Measurements from ENCODE around the gene PSMB4. TPM values are rescaled to one million over a fixed set of nuclear protein-coding genes. Genes with fewer than 3 reads are reported as not detected.

The PSMB4 gene
- total and polyA plus RNA-seq, 2 donors (not counting 1 experiment from before 2014, with no cell fraction given) = 201 to 334 TPM

- Histone ChIP-seq H3K9ac (ENCODE audit: low read length) (no peak overlapping the region), H3K27ac (ENCODE audit: low read length in 2 of 2) (no peak overlapping the region), H3K36me3 (replicated peaks in 1 of 2; ENCODE audit: control extremely low read depth in 1 of 2, control insufficient read depth in 1 of 2, extremely low read depth in 1 of 2, insufficient read depth in 2 of 2, low read length in 1 of 2) (no peaks in the 10 kb centered on the region), H3K27me3 (replicated peaks in 1 of 4; ENCODE audit: control extremely low read depth in 1 of 4, control insufficient read depth in 3 of 4, insufficient read depth in 4 of 4, low read length in 3 of 4) (peaks cover 0 to 4% (median 0%) of the 10 kb centered on the region in 4 experiments), H3K79me2 (ENCODE audit: control insufficient read depth, insufficient read depth, low read length) (no peaks in the 10 kb centered on the region), H3K4me3 (ENCODE audit: control extremely low read depth in 1 of 5, extremely low read depth in 1 of 5, insufficient read depth in 1 of 5, low read depth in 2 of 5, low read length in 4 of 5) (no peak overlapping the region), H3K9me3 (ENCODE audit: control extremely low read depth in 1 of 3, control insufficient read depth in 2 of 3, insufficient read depth in 1 of 3, low read length in 2 of 3) (no peaks in the 10 kb centered on the region), H4K20me1 (ENCODE audit: control insufficient read depth, insufficient read depth, low read length, poor library complexity, severe bottlenecking) (no peaks in the 10 kb centered on the region), H3K4me1 (ENCODE audit: control insufficient read depth in 2 of 2, insufficient read depth in 2 of 2, low read length in 2 of 2) (peaks cover 0 to 4% of the 10 kb centered on the region in 2 donors), H3K4me2 (replicated peaks; ENCODE audit: low read depth, low read length, poor library complexity, severe bottlenecking) (no peak overlapping the region), H2AFZ (ENCODE audit: insufficient read depth, low read depth, low read length, poor library complexity, severe bottlenecking) (no peak overlapping the region)
- WGBS (ENCODE audit: insufficient coverage) = 97% methylated on average over 14 of the region's 15 CpGs
- intact Hi-C loops (cut with micrococcal nuclease) = no loop called here
- H3K27me3 Mint-ChIP-seq = no peaks in the 10 kb centered on the region
- DNase-seq (no peak), ATAC-seq (ENCODE audit: low read depth) (no peak)
- H3K4me1 Mint-ChIP-seq = no peaks in the 10 kb centered on the region
- ChIA-PET CTCF (no interaction called here), POLR2A (interaction anchor here (0.5 to 1.4 kb wide), 2 partner anchors 12 to 538 kb away, joined by 3 read pairs; no protein-coding TSS in a partner anchor)
- H3K4me3 Mint-ChIP-seq = no peak overlapping the region
- no peaks in the 10 kb centered on the region for H3K9me3 Mint-ChIP-seq (ENCODE audit: insufficient read depth)
- TF ChIP-seq EZH2 (IDR thresholded peaks at IDR 0.05; ENCODE audit: borderline replicate concordance, insufficient read depth, low read depth, low read length, poor library complexity, severe bottlenecking) (no peak), CTCF (IDR thresholded peaks at IDR 0.05) (no peak)
- H3K27ac Mint-ChIP-seq = no peak overlapping the region
Measured at GRCh38 chr1:151369621-151370048, 29.7 kb upstream of the PSMB4 start.

- ChIA-PET CTCF (no interaction called here), POLR2A (interaction anchor here (0.5 to 1.4 kb wide), 2 partner anchors 13 to 538 kb away, joined by 3 read pairs; no protein-coding TSS in a partner anchor)
- H4K20me1 ChIP-seq (ENCODE audit: control insufficient read depth, insufficient read depth, low read length, poor library complexity, severe bottlenecking) = no peaks in the 10 kb centered on the region
- Mint-ChIP-seq H3K27me3 (no peaks in the 10 kb centered on the region), H3K9me3 (ENCODE audit: insufficient read depth) (no peaks in the 10 kb centered on the region), H3K4me3 (no peak overlapping the region), H3K27ac (no peak overlapping the region), H3K4me1 (no peaks in the 10 kb centered on the region)
- DNase-seq (no peak), ATAC-seq (ENCODE audit: low read depth) (no peak)
- H3K27me3 ChIP-seq (replicated peaks in 1 of 4; ENCODE audit: control extremely low read depth in 1 of 4, control insufficient read depth in 3 of 4, insufficient read depth in 4 of 4, low read length in 3 of 4) = no peaks in the 10 kb centered on the region
- H3K9ac ChIP-seq (ENCODE audit: low read length) = no peak overlapping the region
- H3K4me3 ChIP-seq (ENCODE audit: control extremely low read depth in 1 of 5, extremely low read depth in 1 of 5, insufficient read depth in 1 of 5, low read depth in 2 of 5, low read length in 4 of 5) = no peak overlapping the region
- peak overlapping the region; percentile 28 for H2AFZ ChIP-seq (ENCODE audit: insufficient read depth, low read depth, low read length, poor library complexity, severe bottlenecking)
- intact Hi-C loops (cut with micrococcal nuclease) = no loop called here
- H3K79me2 ChIP-seq (ENCODE audit: control insufficient read depth, insufficient read depth, low read length) = no peaks in the 10 kb centered on the region
- no peaks in the 10 kb centered on the region for H3K9me3 ChIP-seq (ENCODE audit: control extremely low read depth in 1 of 3, control insufficient read depth in 2 of 3, insufficient read depth in 1 of 3, low read length in 2 of 3)
- H3K27ac ChIP-seq (ENCODE audit: low read length in 2 of 2) = no peak overlapping the region
- H3K36me3 ChIP-seq (replicated peaks in 1 of 2; ENCODE audit: control extremely low read depth in 1 of 2, control insufficient read depth in 1 of 2, extremely low read depth in 1 of 2, insufficient read depth in 2 of 2, low read length in 1 of 2) = no peaks in the 10 kb centered on the region
- peaks cover 0 to 4% of the 10 kb centered on the region in 2 donors for H3K4me1 ChIP-seq (ENCODE audit: control insufficient read depth in 2 of 2, insufficient read depth in 2 of 2, low read length in 2 of 2)
- TF ChIP-seq CTCF (IDR thresholded peaks at IDR 0.05) = no peak
- TF ChIP-seq EZH2 (IDR thresholded peaks at IDR 0.05; ENCODE audit: borderline replicate concordance, insufficient read depth, low read depth, low read length, poor library complexity, severe bottlenecking) = no peak
- H3K4me2 ChIP-seq (replicated peaks; ENCODE audit: low read depth, low read length, poor library complexity, severe bottlenecking) = no peak overlapping the region
- 60% methylated on average over 4 of the region's 6 CpGs for WGBS (ENCODE audit: insufficient coverage)
Measured at GRCh38 chr1:151370211-151370911, 29.0 kb upstream of the PSMB4 start.

Data from B cell (primary cell).